B cell (primary cell): ENCODE results near the gene NEBL.

Experiments
- EZH2 ChIP-seq: IDR thresholded peaks from 2 replicates; pipeline ENCODE4 v1.6.1; 2012; ENCODE audit warnings: borderline replicate concordance, low read depth, mild to moderate bottlenecking, moderate library complexity, low read length; ENCODE audit not compliant: insufficient read depth, poor library complexity, severe bottlenecking
- TF ChIP-seq, protein P1 (sequence below): fragments of 200-600 bp; IDR thresholded peaks from one replicate; pipeline ENCODE4 v1.8.0; 2022; ENCODE audit warnings: antibody characterized with exemption, mild to moderate bottlenecking

DNA sequence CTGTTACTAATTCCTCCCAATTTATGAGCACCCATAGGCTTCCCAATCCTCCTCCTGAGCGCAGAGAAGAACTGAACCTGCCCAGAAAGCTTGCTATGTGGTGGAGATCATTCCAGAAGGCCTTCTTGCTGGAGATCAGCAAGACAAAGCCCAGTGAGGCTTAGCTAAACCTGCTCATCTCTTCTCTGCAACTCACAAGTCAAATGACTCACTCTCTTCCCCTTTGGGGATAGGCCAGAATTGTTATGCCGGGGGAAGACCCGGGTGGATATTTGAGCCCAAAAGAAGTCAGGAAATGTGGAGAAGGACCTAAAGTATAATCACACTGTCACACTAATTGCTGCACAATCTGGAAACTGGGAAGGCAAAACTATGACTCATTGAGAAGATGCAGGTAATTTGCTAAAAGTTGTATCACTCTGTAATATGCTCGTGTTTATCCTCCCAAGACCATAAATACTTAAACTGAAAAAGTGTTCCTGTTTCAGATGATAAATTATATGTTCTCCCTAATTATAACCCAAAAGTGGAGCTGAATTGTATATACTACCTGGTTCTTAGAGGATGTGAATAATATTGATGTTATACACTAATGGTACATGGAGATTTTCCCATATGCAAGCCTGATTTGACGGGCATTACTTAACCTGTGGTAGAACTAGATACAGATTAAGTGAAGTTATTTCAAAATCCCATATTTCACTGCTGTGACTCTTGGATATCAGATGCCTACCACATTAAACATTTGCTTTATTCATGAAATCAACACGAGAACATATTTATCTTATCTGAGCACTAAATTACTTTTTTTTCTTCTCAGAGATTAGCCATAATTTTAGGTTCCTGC lies 6.4 kb downstream of the NEBL start:
- TF ChIP-seq, protein P1, sequence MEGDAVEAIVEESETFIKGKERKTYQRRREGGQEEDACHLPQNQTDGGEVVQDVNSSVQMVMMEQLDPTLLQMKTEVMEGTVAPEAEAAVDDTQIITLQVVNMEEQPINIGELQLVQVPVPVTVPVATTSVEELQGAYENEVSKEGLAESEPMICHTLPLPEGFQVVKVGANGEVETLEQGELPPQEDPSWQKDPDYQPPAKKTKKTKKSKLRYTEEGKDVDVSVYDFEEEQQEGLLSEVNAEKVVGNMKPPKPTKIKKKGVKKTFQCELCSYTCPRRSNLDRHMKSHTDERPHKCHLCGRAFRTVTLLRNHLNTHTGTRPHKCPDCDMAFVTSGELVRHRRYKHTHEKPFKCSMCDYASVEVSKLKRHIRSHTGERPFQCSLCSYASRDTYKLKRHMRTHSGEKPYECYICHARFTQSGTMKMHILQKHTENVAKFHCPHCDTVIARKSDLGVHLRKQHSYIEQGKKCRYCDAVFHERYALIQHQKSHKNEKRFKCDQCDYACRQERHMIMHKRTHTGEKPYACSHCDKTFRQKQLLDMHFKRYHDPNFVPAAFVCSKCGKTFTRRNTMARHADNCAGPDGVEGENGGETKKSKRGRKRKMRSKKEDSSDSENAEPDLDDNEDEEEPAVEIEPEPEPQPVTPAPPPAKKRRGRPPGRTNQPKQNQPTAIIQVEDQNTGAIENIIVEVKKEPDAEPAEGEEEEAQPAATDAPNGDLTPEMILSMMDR, result no peak
- TF ChIP-seq EZH2, result no peak
